ENCODE data around the gene MACROD1.

MACROD1 gene

DNA sequence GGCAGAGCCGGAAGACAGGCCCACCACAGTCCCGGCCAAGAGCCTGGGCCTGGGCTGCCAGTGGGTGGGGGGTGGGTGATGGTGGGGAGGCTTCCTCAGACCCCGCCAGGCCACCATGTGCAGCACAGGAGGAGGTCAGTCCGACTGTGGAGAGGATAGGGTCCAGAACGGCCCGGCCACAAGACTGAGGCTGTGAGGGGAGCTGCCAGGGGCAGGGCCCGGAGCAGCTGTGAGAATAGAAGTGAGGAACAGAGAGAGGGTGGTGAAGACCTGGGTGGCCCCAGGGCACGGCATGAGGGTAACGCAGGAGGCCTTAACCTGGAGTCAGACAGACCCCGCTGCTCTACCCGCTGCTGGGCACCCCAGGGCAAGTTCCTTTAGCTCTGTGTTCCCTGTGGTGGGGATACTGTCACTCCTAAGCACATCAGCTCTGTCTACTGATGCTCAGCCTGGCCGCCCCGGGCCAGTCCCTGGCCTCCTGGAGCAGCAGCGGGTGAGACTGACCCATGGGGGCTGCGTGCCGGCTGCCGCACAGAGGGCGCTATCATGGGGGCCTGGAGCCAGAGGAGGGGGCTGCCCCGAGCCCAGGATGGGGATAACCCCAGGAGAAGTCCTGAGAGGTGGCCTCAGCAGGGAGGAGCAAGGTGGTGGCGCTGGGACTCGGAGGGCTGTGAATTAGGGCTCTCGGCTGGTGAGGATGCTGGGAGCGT, 42.3 kb upstream of the MACROD1 start:
- H3K4me3 ChIP-seq (ENCODE audit: control insufficient read depth, low read depth, low read length), result no peak overlapping the region
- DNase-seq (ENCODE audit: low read depth), result no peak
- TF ChIP-seq, protein P1, sequence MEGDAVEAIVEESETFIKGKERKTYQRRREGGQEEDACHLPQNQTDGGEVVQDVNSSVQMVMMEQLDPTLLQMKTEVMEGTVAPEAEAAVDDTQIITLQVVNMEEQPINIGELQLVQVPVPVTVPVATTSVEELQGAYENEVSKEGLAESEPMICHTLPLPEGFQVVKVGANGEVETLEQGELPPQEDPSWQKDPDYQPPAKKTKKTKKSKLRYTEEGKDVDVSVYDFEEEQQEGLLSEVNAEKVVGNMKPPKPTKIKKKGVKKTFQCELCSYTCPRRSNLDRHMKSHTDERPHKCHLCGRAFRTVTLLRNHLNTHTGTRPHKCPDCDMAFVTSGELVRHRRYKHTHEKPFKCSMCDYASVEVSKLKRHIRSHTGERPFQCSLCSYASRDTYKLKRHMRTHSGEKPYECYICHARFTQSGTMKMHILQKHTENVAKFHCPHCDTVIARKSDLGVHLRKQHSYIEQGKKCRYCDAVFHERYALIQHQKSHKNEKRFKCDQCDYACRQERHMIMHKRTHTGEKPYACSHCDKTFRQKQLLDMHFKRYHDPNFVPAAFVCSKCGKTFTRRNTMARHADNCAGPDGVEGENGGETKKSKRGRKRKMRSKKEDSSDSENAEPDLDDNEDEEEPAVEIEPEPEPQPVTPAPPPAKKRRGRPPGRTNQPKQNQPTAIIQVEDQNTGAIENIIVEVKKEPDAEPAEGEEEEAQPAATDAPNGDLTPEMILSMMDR (conservative IDR thresholded peaks at IDR 0.05; ENCODE audit: control insufficient read depth, insufficient read depth, low read depth, low read length), result no peak

DNA sequence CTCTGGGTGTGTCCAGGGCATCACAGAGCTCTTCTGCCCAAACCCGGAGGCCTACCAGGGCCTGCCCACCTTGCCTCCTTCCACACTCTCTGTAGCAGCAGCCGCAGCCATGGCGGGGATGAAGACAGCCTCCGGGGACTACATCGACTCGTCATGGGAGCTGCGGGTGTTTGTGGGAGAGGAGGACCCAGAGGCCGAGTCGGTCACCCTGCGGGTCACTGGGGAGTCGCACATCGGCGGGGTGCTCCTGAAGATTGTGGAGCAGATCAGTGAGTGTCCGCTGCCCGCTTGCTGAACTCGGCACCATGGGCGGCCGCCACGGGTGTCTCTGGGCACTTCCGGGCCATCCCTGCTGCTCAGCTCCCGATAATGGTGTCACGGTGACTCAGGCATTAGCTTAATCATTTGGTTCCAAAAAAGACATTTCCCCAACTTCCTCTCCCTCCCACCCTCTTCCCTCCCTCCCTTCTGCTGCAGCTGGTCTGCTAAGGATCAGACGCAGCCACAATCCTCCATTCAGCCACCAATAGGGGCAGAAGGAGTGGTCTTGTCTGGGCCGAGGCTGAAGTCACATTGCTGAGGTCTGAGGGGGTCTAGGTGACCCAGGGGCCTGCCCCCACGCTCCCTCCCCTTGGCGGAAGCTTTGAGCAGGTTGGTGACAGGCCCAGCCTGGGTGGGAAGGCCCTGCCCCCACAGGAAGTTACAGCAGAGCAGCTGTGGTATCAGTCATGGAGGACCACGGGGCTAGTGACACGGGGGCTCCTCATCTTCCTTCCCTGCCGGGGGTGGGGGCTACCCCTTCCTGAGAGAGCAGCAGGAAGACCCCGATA, 41.6 kb upstream of the MACROD1 start:
- peak; percentile 82 for DNase-seq (ENCODE audit: low read depth)
- H3K4me3 ChIP-seq (ENCODE audit: control insufficient read depth, low read depth, low read length), result no peak overlapping the region
- TF ChIP-seq, protein P1 (conservative IDR thresholded peaks at IDR 0.05; ENCODE audit: control insufficient read depth, insufficient read depth, low read depth, low read length), result no peak

DNA sequence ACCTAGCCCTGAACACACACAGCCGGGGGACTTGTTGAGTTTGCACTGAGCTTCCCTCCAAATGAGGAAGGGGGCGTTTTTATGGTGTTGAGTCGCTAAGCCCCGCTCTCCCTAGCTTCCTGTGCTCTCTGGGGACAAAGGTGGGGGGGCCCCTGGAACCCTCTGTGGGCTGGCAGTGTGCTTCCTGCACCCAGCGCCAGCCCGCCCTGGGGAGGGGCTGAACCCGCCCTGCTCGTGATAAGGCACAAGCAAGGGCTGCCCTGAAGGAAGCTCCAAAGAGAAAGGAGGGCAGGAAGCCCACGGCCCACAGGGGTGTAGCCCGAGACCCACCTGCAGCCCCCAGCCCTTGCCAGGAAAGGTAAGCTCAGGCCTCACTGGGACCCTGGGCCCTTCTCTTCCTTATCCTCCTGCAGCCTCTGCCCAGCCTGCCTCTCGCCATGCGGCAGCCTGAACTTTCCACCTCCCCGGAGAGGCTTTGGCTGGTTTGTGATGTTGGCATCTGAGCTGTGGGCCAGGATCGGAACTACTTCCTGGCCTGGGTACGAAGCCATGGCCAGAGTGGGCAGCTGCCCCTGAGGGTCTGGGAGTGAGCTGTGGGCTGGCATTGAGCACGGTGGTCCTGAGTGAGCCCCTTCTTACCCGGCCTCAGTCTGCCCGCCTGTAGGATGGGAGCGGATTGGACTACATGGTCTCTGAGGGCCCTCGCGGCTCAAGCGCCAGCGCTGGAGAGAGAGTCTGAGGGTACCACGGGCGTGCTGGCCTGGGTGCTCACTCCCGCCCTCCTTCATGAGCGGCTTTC, 40.7 kb upstream of the MACROD1 start, which contains the start of gene FERMT3:
TSS of gene FERMT3 (plus strand) at position 265 of the 799 bp plus-strand sequence. CDS start 644 bp downstream, outside the sequence.
- H3K4me3 ChIP-seq (ENCODE audit: control insufficient read depth, low read depth, low read length), result no peak within 1 kb of the TSS
- TF ChIP-seq, protein P1 (conservative IDR thresholded peaks at IDR 0.05; ENCODE audit: control insufficient read depth, insufficient read depth, low read depth, low read length), result no peak
- DNase-seq (ENCODE audit: low read depth), result no peak

DNA sequence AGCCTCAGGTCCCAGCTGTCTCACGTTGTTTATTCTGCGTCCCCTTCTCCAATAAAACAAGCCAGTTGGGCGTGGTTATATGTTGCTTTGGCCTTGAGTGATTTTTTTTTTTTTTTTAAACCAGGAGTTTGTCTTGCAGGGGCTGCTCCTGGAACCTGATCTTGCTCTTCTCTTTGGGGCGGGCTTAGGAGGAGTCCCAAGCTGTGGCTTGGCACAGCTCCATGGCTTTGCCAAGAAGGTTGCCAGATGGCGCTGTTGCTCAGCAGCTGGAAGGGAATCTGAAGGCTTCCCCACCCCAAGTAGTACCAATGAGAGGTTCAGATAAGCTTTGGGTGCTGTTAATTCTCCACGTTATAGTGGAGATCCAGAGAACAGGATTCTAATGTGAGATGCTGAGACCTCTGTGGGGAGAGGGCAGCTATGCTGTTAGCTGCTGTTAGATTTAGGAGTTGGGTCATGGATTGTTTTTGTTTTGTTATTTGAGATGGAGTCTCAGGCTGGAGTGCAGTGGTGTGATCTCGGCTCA, 38.6 kb upstream of the MACROD1 start:
- peak; percentile 98 for DNase-seq (ENCODE audit: low read depth)
- TF ChIP-seq, protein P1 (conservative IDR thresholded peaks at IDR 0.05; ENCODE audit: control insufficient read depth, insufficient read depth, low read depth, low read length), result peak; percentile 67
- no peak overlapping the region for H3K4me3 ChIP-seq (ENCODE audit: control insufficient read depth, low read depth, low read length)

DNA sequence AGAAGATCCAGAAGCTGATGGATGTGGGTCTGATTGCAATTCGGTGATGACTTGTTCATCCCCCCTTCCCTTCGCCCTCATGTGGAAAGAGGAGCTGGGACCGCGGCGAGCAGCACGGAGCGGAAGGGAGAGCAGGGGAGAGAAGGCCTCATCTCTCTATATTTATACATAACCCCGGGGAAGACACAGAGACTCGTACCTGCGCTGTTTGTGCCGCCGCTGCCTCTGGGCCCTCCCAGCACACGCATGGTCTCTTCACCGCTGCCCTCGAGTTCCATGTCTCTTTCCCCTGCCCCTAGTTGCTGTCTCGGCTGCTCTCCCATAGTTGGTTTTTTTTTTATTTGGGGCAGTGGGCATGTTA, 38.1 kb upstream of the MACROD1 start:
- TF ChIP-seq, protein P1 (conservative IDR thresholded peaks at IDR 0.05; ENCODE audit: control insufficient read depth, insufficient read depth, low read depth, low read length), result no peak
- no peak overlapping the region for H3K4me3 ChIP-seq (ENCODE audit: control insufficient read depth, low read depth, low read length)

DNA sequence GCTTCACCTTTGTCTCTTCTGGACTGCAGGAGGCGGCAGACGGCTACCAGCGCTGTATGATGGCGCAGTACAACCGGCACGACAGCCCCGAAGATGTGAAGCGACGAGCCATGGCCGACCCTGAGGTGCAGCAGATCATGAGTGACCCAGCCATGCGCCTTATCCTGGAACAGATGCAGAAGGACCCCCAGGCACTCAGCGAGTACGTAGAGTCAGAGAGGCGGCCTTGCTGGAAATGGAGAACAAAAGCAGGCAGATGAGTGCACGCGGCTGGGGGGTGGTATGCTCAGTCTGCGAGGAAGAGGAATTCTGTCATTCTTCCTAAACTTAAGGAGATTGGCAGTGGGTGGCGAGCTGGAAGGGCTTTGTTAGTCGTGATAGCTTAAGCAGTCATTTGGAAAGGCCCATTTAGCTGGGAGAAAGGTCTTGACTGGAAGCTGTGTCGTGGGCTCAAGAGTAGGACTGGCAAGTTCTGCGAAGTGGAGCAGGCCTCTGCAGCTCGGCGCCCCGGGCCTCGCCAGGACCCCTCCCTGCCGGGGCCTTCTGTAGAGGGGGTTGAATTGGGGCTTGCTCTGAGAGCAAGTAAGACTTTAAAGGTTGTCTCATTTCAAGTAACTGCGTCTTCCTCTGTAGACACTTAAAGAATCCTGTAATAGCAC, 37.6 kb upstream of the MACROD1 start:
- no peak for DNase-seq (ENCODE audit: low read depth)
- TF ChIP-seq, protein P1 (conservative IDR thresholded peaks at IDR 0.05; ENCODE audit: control insufficient read depth, insufficient read depth, low read depth, low read length), result no peak
- H3K4me3 ChIP-seq (ENCODE audit: control insufficient read depth, low read depth, low read length), result no peak overlapping the region

More for the DNA sequence above, 38.1 kb upstream of the MACROD1 start:
- no peak for DNase-seq (ENCODE audit: low read depth)

Data from fibroblast of mammary gland (primary cell).